Measurements from ENCODE around the gene CTTNBP2NL.

The CTTNBP2NL gene

GRCh38 chr1:112457955-112458354 is 61.9 kb downstream of the CTTNBP2NL start:
- Histone ChIP-seq H3K27me3 (ENCODE audit: insufficient read depth, low read depth) (no peaks in the 10 kb centered on the region), H3K36me3 (ENCODE audit: insufficient read depth) (no peaks in the 10 kb centered on the region), H2AFZ (ENCODE audit: low read depth) (no peak overlapping the region), H4K20me1 (ENCODE audit: insufficient read depth) (no peaks in the 10 kb centered on the region), H3K4me2 (no peak overlapping the region), H3K9ac (no peak overlapping the region), H3K27ac (no peak overlapping the region), H3K4me3 (IDR thresholded peaks at IDR 0.05; ENCODE audit: insufficient read depth, low read depth, low read length) (no peak overlapping the region), H3K79me2 (ENCODE audit: insufficient read depth, low read depth) (no peaks in the 10 kb centered on the region), H3K4me1 (ENCODE audit: low read depth, poor library complexity, severe bottlenecking) (no peaks in the 10 kb centered on the region)
- no peak for TF ChIP-seq CTCF (conservative IDR thresholded peaks at IDR 0.05; ENCODE audit: low read depth, low read length)

- no peak overlapping the region for H2AFZ ChIP-seq (ENCODE audit: low read depth)
- no peaks in the 10 kb centered on the region for H3K36me3 ChIP-seq (ENCODE audit: insufficient read depth)
- no peak overlapping the region for H3K4me3 ChIP-seq (IDR thresholded peaks at IDR 0.05; ENCODE audit: insufficient read depth, low read depth, low read length)
- TF ChIP-seq CTCF (conservative IDR thresholded peaks at IDR 0.05; ENCODE audit: low read depth, low read length): no peak
- H3K9ac ChIP-seq: no peak overlapping the region
- H3K4me1 ChIP-seq (ENCODE audit: low read depth, poor library complexity, severe bottlenecking): no peaks in the 10 kb centered on the region
- no peak overlapping the region for H3K4me2 ChIP-seq
- no peaks in the 10 kb centered on the region for H3K27me3 ChIP-seq (ENCODE audit: insufficient read depth, low read depth)
- H4K20me1 ChIP-seq (ENCODE audit: insufficient read depth): no peaks in the 10 kb centered on the region
- no peaks in the 10 kb centered on the region for H3K79me2 ChIP-seq (ENCODE audit: insufficient read depth, low read depth)
- no peak overlapping the region for H3K27ac ChIP-seq
These were observed 62.7 kb downstream of the CTTNBP2NL start for GRCh38 chr1:112458756-112459155.

GRCh38 chr1:112460615-112461014 is 64.6 kb downstream of the CTTNBP2NL start:
- no peak overlapping the region for H3K27ac ChIP-seq
- no peak overlapping the region for H3K9ac ChIP-seq
- no peaks in the 10 kb centered on the region for H4K20me1 ChIP-seq (ENCODE audit: insufficient read depth)
- H3K36me3 ChIP-seq (ENCODE audit: insufficient read depth): no peaks in the 10 kb centered on the region
- no peaks in the 10 kb centered on the region for H3K79me2 ChIP-seq (ENCODE audit: insufficient read depth, low read depth)
- no peaks in the 10 kb centered on the region for H3K27me3 ChIP-seq (ENCODE audit: insufficient read depth, low read depth)
- no peaks in the 10 kb centered on the region for H3K4me1 ChIP-seq (ENCODE audit: low read depth, poor library complexity, severe bottlenecking)
- no peak overlapping the region for H3K4me2 ChIP-seq
- no peak overlapping the region for H2AFZ ChIP-seq (ENCODE audit: low read depth)
- TF ChIP-seq CTCF (conservative IDR thresholded peaks at IDR 0.05; ENCODE audit: low read depth, low read length): no peak
- H3K4me3 ChIP-seq (IDR thresholded peaks at IDR 0.05; ENCODE audit: insufficient read depth, low read depth, low read length): no peak overlapping the region

GRCh38 chr1:112461200-112461871 is 65.3 kb downstream of the CTTNBP2NL start:
- H3K79me2 ChIP-seq (ENCODE audit: insufficient read depth, low read depth): no peaks in the 10 kb centered on the region
- no peaks in the 10 kb centered on the region for H3K4me1 ChIP-seq (ENCODE audit: low read depth, poor library complexity, severe bottlenecking)
- no peaks in the 10 kb centered on the region for H3K36me3 ChIP-seq (ENCODE audit: insufficient read depth)
- no peak overlapping the region for H2AFZ ChIP-seq (ENCODE audit: low read depth)
- no peak overlapping the region for H3K4me2 ChIP-seq
- no peak for TF ChIP-seq CTCF (conservative IDR thresholded peaks at IDR 0.05; ENCODE audit: low read depth, low read length)
- H3K9ac ChIP-seq: no peak overlapping the region
- no peak overlapping the region for H3K4me3 ChIP-seq (IDR thresholded peaks at IDR 0.05; ENCODE audit: insufficient read depth, low read depth, low read length)
- H3K27me3 ChIP-seq (ENCODE audit: insufficient read depth, low read depth): no peaks in the 10 kb centered on the region
- H4K20me1 ChIP-seq (ENCODE audit: insufficient read depth): no peaks in the 10 kb centered on the region
- no peak overlapping the region for H3K27ac ChIP-seq
